NCI-H1930 (cell line): ENCODE measurements around the gene TRPV5.

Source experiments
- DNase-seq, 2 experiments: peaks; one replicate each; lab custom pipeline; 2025; lab: John Stamatoyannopoulos, UW

TRPV5 gene

GRCh38 chr7:142908921-142909890 lies 24.3 kb downstream of the TRPV5 start:
- no peak for DNase-seq

GRCh38 chr7:142908290-142908689 lies 25.3 kb downstream of the TRPV5 start:
- DNase-seq = no peak

GRCh38 chr7:142906643-142907042 lies 26.9 kb downstream of the TRPV5 start:
- no peak for DNase-seq

GRCh38 chr7:142905759-142906158 lies 27.8 kb downstream of the TRPV5 start:
- DNase-seq = no peak

- DNase-seq = no peak
These were observed 29.4 kb downstream of the TRPV5 start for GRCh38 chr7:142904128-142904527.

GRCh38 chr7:142901426-142902259 lies 31.9 kb downstream of the TRPV5 start:
- DNase-seq = no peak

- DNase-seq = no peak
These were observed 33.9 kb downstream of the TRPV5 start for GRCh38 chr7:142899661-142900060.

GRCh38 chr7:142898377-142899170 lies 35.0 kb downstream of the TRPV5 start:
- DNase-seq = no peak

GRCh38 chr7:142897691-142898090 lies 35.9 kb downstream of the TRPV5 start:
- no peak for DNase-seq

GRCh38 chr7:142896741-142897379 lies 36.7 kb downstream of the TRPV5 start:
- no peak for DNase-seq

GRCh38 chr7:142896151-142896550 lies 37.4 kb downstream of the TRPV5 start:
- DNase-seq = no peak

- DNase-seq = no peak
These were observed 38.5 kb downstream of the TRPV5 start for GRCh38 chr7:142894985-142895593.

- no peak for DNase-seq
These were observed 39.2 kb downstream of the TRPV5 start for GRCh38 chr7:142894112-142894984.

GRCh38 chr7:142892951-142893350 lies 40.6 kb downstream of the TRPV5 start:
- no peak for DNase-seq

GRCh38 chr7:142891490-142892082 lies 42.0 kb downstream of the TRPV5 start:
- no peak for DNase-seq

- no peak for DNase-seq
These were observed 42.6 kb downstream of the TRPV5 start for GRCh38 chr7:142890874-142891485.

GRCh38 chr7:142889816-142890215 lies 43.7 kb downstream of the TRPV5 start:
- DNase-seq = no peak

- no peak for DNase-seq
These were observed 46.1 kb downstream of the TRPV5 start for GRCh38 chr7:142887282-142888015.

GRCh38 chr7:142886866-142887265 lies 46.7 kb downstream of the TRPV5 start:
- DNase-seq = no peak
